Vagina (tissue), 2 donors: Measurements from ENCODE around the gene PRDM16.

Source experiments
- CTCF ChIP-seq, 3 experiments: fragments of 450-650 bp in 2 of 3; fragments of 200-600 bp in 1 of 3; sonication (generic) in 1 of 3; IDR thresholded peaks; one replicate each; pipeline ENCODE4 v1.5.1; 2017 to 2019; ENCODE audit warnings: antibody characterized with exemption in 3 of 3, mild to moderate bottlenecking in 2 of 3, moderate library complexity in 2 of 3
- POLR2A ChIP-seq, 2 donors: fragments of 450-650 bp; IDR thresholded peaks; one replicate each; pipeline ENCODE4 v1.6.1; 2017; ENCODE audit warnings: antibody characterized with exemption in 2 of 2, mild to moderate bottlenecking in 2 of 2, moderate library complexity in 2 of 2
- POLR2AphosphoS5 ChIP-seq, 2 donors: sonication (generic); formaldehyde crosslinking; IDR thresholded peaks; one replicate each; pipeline ENCODE4 v1.9.0; 2017; ENCODE audit warnings: antibody characterized with exemption in 2 of 2, mild to moderate bottlenecking in 2 of 2, low read depth in 1 of 2; ENCODE audit not compliant: insufficient read depth in 1 of 2

GRCh38 chr1:3255680-3256079 is 186.7 kb downstream of the PRDM16 start:
- TF ChIP-seq POLR2A (IDR thresholded peaks at IDR 0.05) = no peak
- TF ChIP-seq CTCF (IDR thresholded peaks at IDR 0.05) = no peak
- TF ChIP-seq POLR2AphosphoS5 (IDR thresholded peaks at IDR 0.05; ENCODE audit: insufficient read depth in 1 of 2, low read depth in 1 of 2) = no peak
